NK-92 (cell line): ENCODE results near the gene MTA3.
"Not testable (repeated sequence)": the region's sequence is repeated elsewhere in the genome, so short reads cannot be mapped to it uniquely, and the experiment has no call there.

ENCODE experiments used
- DNase-seq: peaks from one replicate; lab custom pipeline; 2025; ENCODE audit not compliant: unreplicated experiment; lab: John Stamatoyannopoulos, UW

The MTA3 gene

GRCh38 chr2:42725657-42726056 is 157.2 kb downstream of the MTA3 start:
- no peak for DNase-seq

- no peak for DNase-seq
Measured at GRCh38 chr2:42726680-42727079, 158.2 kb downstream of the MTA3 start.

DNA sequence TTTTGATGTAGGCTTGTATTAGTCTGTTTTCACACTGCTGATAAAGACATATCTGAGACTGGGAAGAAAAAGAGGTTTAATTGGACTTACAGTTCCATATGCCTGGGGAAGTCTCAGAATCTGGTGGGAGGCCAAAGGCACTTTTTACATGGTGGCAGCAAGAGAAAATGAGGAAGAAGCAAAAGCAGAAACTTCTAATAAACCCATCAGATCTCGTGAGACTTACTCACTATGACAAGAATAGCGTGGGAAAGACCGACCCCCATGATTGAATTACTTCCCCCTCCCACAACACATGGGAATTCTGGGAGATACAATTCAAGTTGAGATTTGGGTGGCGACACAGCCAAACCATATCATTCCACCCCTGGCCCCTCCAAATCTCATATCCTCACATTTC is 162.9 kb downstream of the MTA3 start:
- not testable (repeated sequence) for DNase-seq

DNA sequence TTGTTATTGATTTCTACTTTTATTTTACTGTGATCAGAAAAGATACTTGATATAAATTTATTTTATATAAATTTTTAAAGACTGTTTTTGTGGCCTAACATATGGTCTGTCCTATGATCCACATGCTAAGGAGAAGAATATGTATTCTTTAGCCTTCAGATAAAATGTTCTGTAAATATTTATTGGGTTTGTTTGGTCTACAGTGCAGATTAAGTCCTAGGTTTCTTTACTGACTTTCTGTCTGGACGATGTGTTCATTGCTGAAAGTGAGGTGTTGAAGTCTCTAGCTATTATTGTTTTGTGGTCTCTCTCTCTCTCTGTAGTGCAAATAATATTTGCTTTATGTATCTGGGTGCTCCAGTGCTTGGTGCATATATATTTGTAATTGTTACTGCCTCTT is 165.4 kb downstream of the MTA3 start:
- no peak for DNase-seq

GRCh38 chr2:42736598-42737322 is 168.3 kb downstream of the MTA3 start:
- DNase-seq: no peak

DNA sequence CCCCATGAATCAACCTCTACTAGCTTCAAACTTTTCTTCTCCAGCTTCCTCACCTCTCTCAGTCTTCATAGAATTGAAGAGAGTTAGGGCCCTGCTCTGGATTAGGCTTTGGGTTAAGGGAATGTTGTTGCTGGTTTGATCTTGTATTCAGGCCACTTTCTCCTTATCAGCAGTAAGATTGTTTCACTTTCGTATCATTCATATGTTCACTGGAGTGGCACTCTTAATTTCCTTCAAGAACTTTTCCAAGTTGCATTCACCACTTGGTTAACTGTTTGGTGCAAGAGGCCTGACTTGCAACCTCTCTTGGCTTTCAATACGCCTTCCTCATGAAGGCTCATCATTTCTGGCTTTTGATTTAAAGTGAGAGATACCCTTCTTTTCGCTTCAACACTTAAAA is 172.7 kb downstream of the MTA3 start:
- no peak for DNase-seq

GRCh38 chr2:42742740-42743658 is 174.6 kb downstream of the MTA3 start:
- DNase-seq: no peak

DNA sequence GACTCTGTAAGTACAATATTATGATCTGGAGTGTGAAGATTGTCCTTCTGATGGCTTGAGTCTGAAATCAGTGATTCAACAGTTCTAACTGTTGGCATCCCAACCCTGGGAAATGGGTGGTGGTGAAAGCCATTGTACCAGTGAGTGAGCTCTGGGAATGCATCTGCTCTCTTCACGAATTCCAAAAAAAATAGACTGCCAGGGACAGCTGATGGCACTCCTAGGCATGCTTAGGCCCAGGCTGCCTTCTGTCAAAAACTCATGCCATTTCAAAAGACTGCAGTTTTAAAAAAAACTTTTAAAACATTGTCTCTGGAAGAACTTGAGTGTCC is 175.2 kb downstream of the MTA3 start:
- no peak for DNase-seq

DNA sequence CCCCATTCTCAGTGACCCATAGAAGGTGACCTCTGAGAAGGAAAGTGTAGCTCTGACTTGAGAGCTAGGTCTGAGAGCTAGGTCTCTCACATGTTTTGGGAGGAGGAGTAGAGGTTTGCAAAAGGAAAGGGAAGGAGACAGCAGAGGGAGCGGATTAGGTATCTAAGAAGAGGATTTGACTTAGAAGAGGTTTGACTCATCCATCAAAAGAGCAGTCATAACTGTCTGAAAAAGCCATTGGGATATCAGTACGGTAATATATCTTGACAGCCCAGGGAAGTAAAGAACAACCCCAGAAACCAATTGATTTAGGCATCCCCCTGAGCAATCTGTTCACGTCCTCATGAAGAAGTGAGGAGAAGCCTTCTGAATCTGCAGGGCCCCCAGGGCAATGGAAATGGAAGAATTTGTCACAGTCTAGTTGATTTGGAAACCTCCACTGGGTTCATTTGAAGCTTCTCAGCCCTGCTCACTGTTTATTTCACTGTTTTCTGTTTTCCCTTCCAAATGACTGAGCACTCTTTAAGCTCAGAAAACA is 176.2 kb downstream of the MTA3 start:
- DNase-seq: no peak

GRCh38 chr2:42747422-42747821 is 179.0 kb downstream of the MTA3 start:
- no peak for DNase-seq

- DNase-seq: no peak
Measured at GRCh38 chr2:42748840-42749239, 180.4 kb downstream of the MTA3 start.

DNA sequence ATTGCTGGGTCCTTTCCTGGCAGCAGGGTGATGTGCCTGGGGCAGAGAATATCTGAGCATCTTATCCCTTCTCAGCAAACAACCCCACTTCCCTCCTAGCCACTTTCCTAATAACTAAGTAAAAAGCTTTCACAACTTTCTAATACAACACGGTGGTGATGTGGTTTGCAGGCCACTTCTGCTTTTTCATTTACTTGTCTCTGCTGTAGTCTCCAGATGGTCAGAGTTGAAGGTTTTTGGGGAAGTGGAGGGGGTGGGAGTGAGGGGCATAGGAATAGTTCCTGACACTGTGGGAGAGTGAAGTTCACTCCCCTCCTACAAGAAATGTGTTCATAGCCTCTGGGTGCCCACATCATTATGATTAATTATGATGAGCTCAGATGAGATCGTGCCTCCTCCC is 183.9 kb downstream of the MTA3 start:
- no peak for DNase-seq

- no peak for DNase-seq
Measured at GRCh38 chr2:42752816-42753813, 184.7 kb downstream of the MTA3 start.

DNA sequence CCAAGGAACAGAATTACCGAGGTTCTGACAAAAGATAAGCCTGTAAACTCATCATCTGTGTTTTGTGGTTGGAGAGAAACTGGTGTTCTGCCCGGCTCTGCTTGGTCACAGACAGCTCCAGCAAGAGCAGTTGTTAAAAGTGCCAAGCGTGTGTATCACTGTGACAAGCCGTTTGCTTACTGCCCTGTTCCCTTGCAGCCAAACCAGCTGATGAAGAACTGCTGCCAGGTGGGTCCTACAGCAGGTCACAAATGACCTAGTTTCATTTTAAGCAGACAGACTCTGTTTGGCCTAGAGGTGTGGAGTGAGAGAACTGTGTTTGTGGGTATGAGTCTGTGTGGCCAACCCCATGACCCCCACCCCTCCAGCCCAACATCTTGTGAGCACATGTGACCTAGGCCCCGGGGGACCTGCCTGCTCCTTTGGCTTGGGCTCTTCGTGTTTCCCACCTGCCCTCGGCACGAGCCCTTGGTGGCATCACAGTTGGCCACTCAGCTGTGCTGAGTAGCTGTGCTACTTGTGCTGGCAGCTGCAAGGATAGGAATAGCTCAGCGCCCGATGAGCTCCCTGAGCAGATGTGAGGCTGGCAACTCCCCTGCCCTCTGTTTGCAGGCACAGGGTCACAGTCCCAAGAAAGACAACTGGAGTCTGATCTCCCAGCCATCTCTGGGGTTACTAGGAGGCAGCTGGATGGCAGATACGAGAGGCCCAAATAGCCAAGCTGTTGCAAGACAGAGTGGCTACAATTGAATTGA is 185.8 kb downstream of the MTA3 start:
- no peak for DNase-seq

DNA sequence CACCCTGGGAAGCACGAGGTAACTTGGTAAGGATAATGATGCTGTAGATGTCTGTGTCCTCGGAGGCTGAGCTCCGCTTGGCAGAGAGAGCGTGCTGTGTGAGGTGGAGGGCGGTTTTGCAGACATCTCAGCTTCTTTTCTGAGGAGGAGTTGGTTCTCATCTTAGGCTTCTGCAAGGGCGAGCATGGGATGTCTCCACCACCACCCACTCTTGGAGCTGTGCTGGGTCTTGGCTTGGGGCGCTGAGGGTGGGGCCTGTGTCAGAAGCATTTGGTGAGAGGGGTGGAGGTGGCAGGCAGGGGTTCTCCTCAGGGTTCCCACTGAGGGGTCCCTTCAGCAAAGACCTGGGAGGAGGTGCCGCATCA is 186.3 kb downstream of the MTA3 start:
- no peak for DNase-seq

- DNase-seq: no peak
Measured at GRCh38 chr2:42755191-42755880, 186.9 kb downstream of the MTA3 start.

GRCh38 chr2:42756150-42756775 is 187.8 kb downstream of the MTA3 start:
- DNase-seq: no peak

GRCh38 chr2:42756966-42757513 is 188.6 kb downstream of the MTA3 start:
- DNase-seq: no peak
